Stimulated activated CD4-positive, alpha-beta T cell treated with anti-CD3 and anti-CD28 coated beads, Interleukin-15, amount 100 ng/mL, for 1 hour (primary cell): ENCODE measurements around the gene DHRSX.
"Not testable (repeated sequence)": the region's sequence is repeated elsewhere in the genome, so short reads cannot be mapped to it uniquely, and the experiment has no call there.

Experiments used
- DNase-seq, 2 donors: peaks; one replicate each; pipeline ENCODE4 v3.0.0-alpha.2; 2020; ENCODE audit warnings: low read depth in 1 of 2, low spot score in 1 of 2

The DHRSX gene

GRCh38 chrX:2226182-2226581 lies 274.6 kb downstream of the DHRSX start:
- no peak for DNase-seq

GRCh38 chrX:2224597-2225235 lies 276.1 kb downstream of the DHRSX start:
- DNase-seq, result no peak

GRCh38 chrX:2224161-2224560 lies 276.6 kb downstream of the DHRSX start:
- DNase-seq, result no peak

- no peak for DNase-seq
Measured at GRCh38 chrX:2220829-2221567, 279.8 kb downstream of the DHRSX start.

- DNase-seq, result no peak
Measured at GRCh38 chrX:2220296-2220695, 280.5 kb downstream of the DHRSX start.

- not testable (repeated sequence) for DNase-seq
Measured at GRCh38 chrX:2214138-2214823, 286.5 kb downstream of the DHRSX start.

GRCh38 chrX:2211667-2212066 lies 289.1 kb downstream of the DHRSX start:
- DNase-seq, result not testable (repeated sequence)

GRCh38 chrX:2193273-2193592 lies 307.5 kb downstream of the DHRSX start:
- no peak for DNase-seq

- DNase-seq, result no peak
Measured at GRCh38 chrX:2192584-2193272, 308.0 kb downstream of the DHRSX start.

GRCh38 chrX:2188840-2189239 lies 311.9 kb downstream of the DHRSX start:
- no peak for DNase-seq

GRCh38 chrX:2188330-2188792 lies 312.4 kb downstream of the DHRSX start:
- DNase-seq, result no peak

GRCh38 chrX:2187352-2188115 lies 313.2 kb downstream of the DHRSX start:
- DNase-seq, result no peak

GRCh38 chrX:2185341-2186082 lies 315.3 kb downstream of the DHRSX start:
- DNase-seq, result no peak

GRCh38 chrX:2184089-2184488 lies 316.7 kb downstream of the DHRSX start:
- no peak for DNase-seq

GRCh38 chrX:2183193-2183725 lies 317.5 kb downstream of the DHRSX start:
- no peak for DNase-seq

- no peak for DNase-seq
Measured at GRCh38 chrX:2177541-2177940, 323.2 kb downstream of the DHRSX start.

- no peak for DNase-seq
Measured at GRCh38 chrX:2176733-2177132, 324.0 kb downstream of the DHRSX start.

- DNase-seq, result no peak
Measured at GRCh38 chrX:2176274-2176673, 324.5 kb downstream of the DHRSX start.

- DNase-seq, result no peak
Measured at GRCh38 chrX:2172359-2172758, 328.4 kb downstream of the DHRSX start.
